HG03108 (cell line): ENCODE results near the gene C19orf85.
"Not testable (repeated sequence)": the region's sequence is repeated elsewhere in the genome, so short reads cannot be mapped to it uniquely, and the experiment has no call there.

ENCODE experiments used
- ATAC-seq: cut with Tn5 transposase; IDR thresholded peaks from one replicate; pipeline ENCODE4 v1.9.1; 2021; ENCODE audit warnings: moderate library complexity; ENCODE audit not compliant: unreplicated experiment

The C19orf85 gene

GRCh38 chr19:55464662-55465054 lies at the start of gene C19orf85:
Gene C19orf85 (minus strand): TSS chr19:55464751. CDS start chr19:55464554, 197 bp downstream.
- no peak for ATAC-seq

- ATAC-seq: no peak
Measured at GRCh38 chr19:55508120-55508519, 43.6 kb upstream of the C19orf85 start.

- no peak for ATAC-seq
Measured at GRCh38 chr19:55504981-55505380, 40.4 kb upstream of the C19orf85 start.

GRCh38 chr19:55504252-55504603 lies 39.7 kb upstream of the C19orf85 start:
- no peak for ATAC-seq

- peak; percentile 90 for ATAC-seq
Measured at GRCh38 chr19:55503502-55504251, 39.1 kb upstream of the C19orf85 start.

- no peak for ATAC-seq
Measured at GRCh38 chr19:55503157-55503501, 38.6 kb upstream of the C19orf85 start.

- ATAC-seq: no peak
Measured at GRCh38 chr19:55502197-55502952, 37.8 kb upstream of the C19orf85 start.

GRCh38 chr19:55500368-55500952 lies 35.9 kb upstream of the C19orf85 start:
- no peak for ATAC-seq

- no peak for ATAC-seq
Measured at GRCh38 chr19:55498246-55498840, 33.8 kb upstream of the C19orf85 start.

- ATAC-seq: no peak
Measured at GRCh38 chr19:55497763-55498162, 33.2 kb upstream of the C19orf85 start.

- not testable (repeated sequence) for ATAC-seq
Measured at GRCh38 chr19:55496820-55497219, 32.3 kb upstream of the C19orf85 start.

GRCh38 chr19:55495646-55496349 lies 31.2 kb upstream of the C19orf85 start:
- no peak for ATAC-seq

- ATAC-seq: no peak
Measured at GRCh38 chr19:55494172-55494761, 29.7 kb upstream of the C19orf85 start.

- ATAC-seq: no peak
Measured at GRCh38 chr19:55493645-55494171, 29.2 kb upstream of the C19orf85 start.

GRCh38 chr19:55493052-55493644 lies 28.6 kb upstream of the C19orf85 start:
- ATAC-seq: no peak

- no peak for ATAC-seq
Measured at GRCh38 chr19:55492362-55492944, 27.9 kb upstream of the C19orf85 start.

GRCh38 chr19:55491546-55492360 lies 27.2 kb upstream of the C19orf85 start:
- no peak for ATAC-seq

GRCh38 chr19:55490478-55491432 lies 26.2 kb upstream of the C19orf85 start:
- ATAC-seq: no peak
